K562 (cell line): ENCODE results near the gene RNF26. TPM values are rescaled to one million over a fixed set of nuclear protein-coding genes. Genes with fewer than 3 reads are reported as not detected.

ENCODE experiments used
- C11orf30 ChIP-seq: fragments of 450-650 bp; IDR thresholded peaks from 2 replicates; pipeline ENCODE4 v1.6.1; 2016; ENCODE audit warnings: low read depth, mild to moderate bottlenecking
- CBFA2T3 ChIP-seq: fragments of 450-650 bp; IDR thresholded peaks from 2 replicates; pipeline ENCODE4 v1.6.1; 2017
- COPS2 ChIP-seq: fragments of 450-650 bp; conservative IDR thresholded peaks from 2 replicates; pipeline ENCODE4 v1.6.1; 2016; ENCODE audit warnings: mild to moderate bottlenecking, moderate library complexity
- ETS2 ChIP-seq: IDR thresholded peaks from 2 replicates; pipeline ENCODE4 v1.6.1; 2016; ENCODE audit warnings: borderline replicate concordance, missing genetic modification characterization, mild to moderate bottlenecking, moderate library complexity, missing compliant biosample characterization; ENCODE audit not compliant: poor library complexity, severe bottlenecking
- ETV6 ChIP-seq, 3 experiments: fragments of 150-350 bp in 1 of 3; sonication (generic) in 1 of 3; formaldehyde crosslinking in 1 of 3; IDR thresholded peaks; 2 replicates each; pipeline versions ENCODE4 v1.6.1 to v1.8.0; 2014 to 2022; ENCODE audit warnings: borderline replicate concordance in 2 of 3, low read depth in 2 of 3, antibody characterized with exemption in 1 of 3, low read length in 1 of 3, mild to moderate bottlenecking in 1 of 3, missing genetic modification reagents in 1 of 3
- FOXK2 ChIP-seq, 2 experiments: fragments of 450-650 bp; IDR thresholded peaks in 1 of 2; conservative IDR thresholded peaks in 1 of 2; 2 replicates each; pipeline ENCODE4 v1.6.1; 2016; ENCODE audit warnings: low read depth in 2 of 2, mild to moderate bottlenecking in 1 of 2
- GATA2 ChIP-seq: sonication (generic); formaldehyde crosslinking; IDR thresholded peaks from 2 replicates; pipeline ENCODE4 v1.4.0; 2020; ENCODE audit warnings: mild to moderate bottlenecking, missing genetic modification reagents
- GATAD2B ChIP-seq: fragments of 450-650 bp; IDR thresholded peaks from 2 replicates; pipeline ENCODE4 v1.6.1; 2017; ENCODE audit warnings: mild to moderate bottlenecking, borderline replicate concordance
- MAZ ChIP-seq, 2 experiments: fragments of 450-650 bp in 1 of 2; sonication (generic) in 1 of 2; formaldehyde crosslinking; IDR thresholded peaks in 1 of 2; conservative IDR thresholded peaks in 1 of 2; 2 replicates each; pipeline versions ENCODE4 v1.4.0 to v1.5.0; 2020; ENCODE audit warnings: mild to moderate bottlenecking in 1 of 2, missing genetic modification reagents in 1 of 2
- MYC ChIP-seq, 2 experiments: fragments of 250-450 bp in 1 of 2; sonication (Bioruptor Pico) in 1 of 2; IDR thresholded peaks; 2 replicates each; pipeline versions ENCODE4 v1.5.1 to v1.6.1; 2012 to 2021; ENCODE audit warnings: low read depth in 2 of 2, borderline replicate concordance in 1 of 2, improper control_type of control experiment in 1 of 2, low read length in 1 of 2, mild to moderate bottlenecking in 1 of 2, moderate library complexity in 1 of 2
- POLR3G ChIP-seq: IDR thresholded peaks from 2 replicates; pipeline ENCODE4 v1.6.1; 2011; ENCODE audit not compliant: insufficient read length, insufficient replicate concordance; ENCODE audit errors: extremely low read depth
- RBM25 ChIP-seq: fragments of 200-400 bp; formaldehyde crosslinking; IDR thresholded peaks from 2 replicates; pipeline ENCODE4 v1.6.1; 2018; ENCODE audit warnings: low read length, low read depth, moderate library complexity; ENCODE audit not compliant: severe bottlenecking
- RFX5 ChIP-seq: IDR thresholded peaks from 2 replicates; pipeline ENCODE4 v1.6.1; 2011; ENCODE audit warnings: low read depth, mild to moderate bottlenecking, improper control_type of control experiment, low read length
- STAT5B ChIP-seq: fragments of 250-450 bp; sonication (Bioruptor Pico); IDR thresholded peaks from 2 replicates; pipeline ENCODE4 v1.8.0; 2021; ENCODE audit warnings: mild to moderate bottlenecking, inconsistent platforms
- TBL1XR1 ChIP-seq, 2 experiments: IDR thresholded peaks; 2 replicates each; pipeline ENCODE4 v1.6.1; 2012; ENCODE audit warnings: improper control_type of control experiment in 2 of 2, low read length in 2 of 2, mild to moderate bottlenecking in 1 of 2
- ZBTB26 ChIP-seq: fragments of 450-650 bp; formaldehyde crosslinking; IDR thresholded peaks from 2 replicates; pipeline ENCODE4 v1.4.0; 2022; ENCODE audit warnings: missing genetic modification characterization
- ZNF277 ChIP-seq: fragments of 250-450 bp; sonication (Bioruptor Pico); IDR thresholded peaks from 2 replicates; pipeline ENCODE4 v1.8.0; 2022; ENCODE audit warnings: inconsistent platforms, mild to moderate bottlenecking, moderate library complexity, borderline replicate concordance
- ZNF280A ChIP-seq: fragments of 450-650 bp; IDR thresholded peaks from 2 replicates; pipeline ENCODE4 v1.6.1; 2018; ENCODE audit warnings: mild to moderate bottlenecking, low read depth; ENCODE audit not compliant: partially characterized antibody
- ZNF696 ChIP-seq: fragments of 250-450 bp; sonication (Bioruptor Pico); conservative IDR thresholded peaks from 2 replicates; pipeline ENCODE4 v1.4.0; 2020; ENCODE audit warnings: mild to moderate bottlenecking, moderate library complexity
- polyA plus RNA-seq, 8 experiments: library from polyadenylated mRNA; depleted of rRNA in 4 of 8; stranded (reverse) in 5 of 8; unstranded in 3 of 8; fragments of >200 nt; fragmentation: Nextera tagmentation in 2 of 8; fragmentation: Illumina TruSeq in 1 of 8; extraction: Ambion mirVana in 2 of 8; extraction: Trizol in 1 of 8; gene quantifications; 2 replicates each; pipeline versions ENCODE4 v1.2.1 to v1.2.3, GENCODE V29; 2011 to 2014; ENCODE audit warnings: inconsistent platforms in 1 of 8, missing spikeins in 1 of 8
- total RNA-seq, 7 experiments: library from RNA; depleted of rRNA in 6 of 7; stranded (reverse); fragments of >200 nt in 6 of 7; fragmentation: Illumina TruSeq in 2 of 7; extraction: Trizol in 2 of 7; gene quantifications; 2 replicates each; pipeline versions ENCODE4 v1.2.1 to v1.2.3, GENCODE V29; 2011 to 2021; ENCODE audit warnings: low replicate concordance in 1 of 7

The RNF26 gene
- total and polyA plus RNA-seq, 9 of the 15 experiments (the other 6 are each of a cell fraction or from before 2014, with no cell fraction given) = 5.3 to 53.6 (median 12.7) TPM

- no peak for TF ChIP-seq MAZ (CRISPR knock-in tag; conservative IDR thresholded peaks at IDR 0.05 in 1 of 2, IDR thresholded peaks at IDR 0.05 in 1 of 2)
- no peak for TF ChIP-seq ZNF277
- no peak for TF ChIP-seq ZBTB26
- no peak for TF ChIP-seq POLR3G
- no peak; the same call in 1 of the 2 replicates for TF ChIP-seq GATAD2B
- no peak for TF ChIP-seq ETV6 (IDR thresholded peaks at IDR 0.05; ENCODE audit: borderline replicate concordance in 1 of 2, low read depth in 2 of 2, low read length in 1 of 2)
- TF ChIP-seq ETV6 (CRISPR knock-in tag; IDR thresholded peaks at IDR 0.05; ENCODE audit: borderline replicate concordance) = no peak
- TF ChIP-seq ZNF696 (CRISPR knock-in tag) = no peak
- TF ChIP-seq STAT5B (CRISPR knock-in tag) = no peak
- 0 out of 4 replicates have a peak, but pooled peaks of 1 of the 2 experiments have one; percentile 54 for TF ChIP-seq FOXK2 (conservative IDR thresholded peaks at IDR 0.05 in 1 of 2, IDR thresholded peaks at IDR 0.05 in 1 of 2; ENCODE audit: low read depth in 2 of 2)
- TF ChIP-seq ETS2 (tag) = no peak
- TF ChIP-seq GATA2 (CRISPR knock-in tag) = no peak
- no peak for TF ChIP-seq RBM25
- peak; percentile 95 for TF ChIP-seq C11orf30
- TF ChIP-seq ZNF280A = no peak
- peak; percentile 42; the same call in 1 of the 2 replicates for TF ChIP-seq RFX5
- no peak for TF ChIP-seq MYC (IDR thresholded peaks at IDR 0.05; ENCODE audit: low read depth, low read length)
- no peak for TF ChIP-seq MYC (CRISPR knock-in tag; IDR thresholded peaks at IDR 0.05; ENCODE audit: borderline replicate concordance, low read depth)
- no peak for TF ChIP-seq COPS2
- 0 out of 2 replicates have a peak, but pooled peaks have one; percentile 18 for TF ChIP-seq CBFA2T3
- TF ChIP-seq TBL1XR1 (IDR thresholded peaks at IDR 0.05; ENCODE audit: low read length in 2 of 2) = 0 out of 4 replicates have a peak, but pooled peaks of 1 of the 2 experiments have one; percentile 30
Observed at GRCh38 chr11:119368121-119369034, 34.1 kb downstream of the RNF26 start (continued).
